Natural killer cell (primary cell): Measurements from ENCODE around the gene SGSM1. TPM values are rescaled to one million over a fixed set of nuclear protein-coding genes. Genes with fewer than 3 reads are reported as not detected.

Source experiments
- ATAC-seq, 3 donors: fragments of 150-1000 bp in 2 of 3; fragments of 200-7000 bp in 1 of 3; cut with Tn5 transposase; 1 replicate in 1 of 3; 2 replicates in 2 of 3; pipeline ENCODE4 v1.10.0; 2021; ENCODE audit warnings: mild to moderate bottlenecking in 2 of 3, moderate library complexity in 2 of 3
- DNase-seq, 2 donors: peaks; one replicate each; pipeline versions ENCODE4 v3.0.0 to v3.0.0-alpha.2; 2013 to 2021; ENCODE audit warnings: mixed read lengths in 1 of 2
- H3K27ac ChIP-seq: one replicate; pipeline ENCODE4 v1.5.1; 2013; ENCODE audit warnings: mild to moderate bottlenecking, low read length
- H3K27me3 ChIP-seq: one replicate; pipeline ENCODE4 v1.6.1; 2013; ENCODE audit warnings: low read length; ENCODE audit not compliant: control insufficient read depth, insufficient read depth
- H3K36me3 ChIP-seq: one replicate; pipeline ENCODE4 v1.6.1; 2013; ENCODE audit warnings: low read length; ENCODE audit not compliant: control insufficient read depth, insufficient read depth
- H3K4me1 ChIP-seq: one replicate; pipeline ENCODE4 v1.6.1; 2013; ENCODE audit warnings: low read length; ENCODE audit not compliant: control insufficient read depth, insufficient read depth
- H3K4me3 ChIP-seq: one replicate; pipeline ENCODE4 v1.5.1; 2013; ENCODE audit warnings: low read length
- H3K9me3 ChIP-seq: one replicate; pipeline ENCODE4 v1.6.1; 2013; ENCODE audit warnings: low read length; ENCODE audit not compliant: control insufficient read depth, insufficient read depth
- H3K27ac Mint-ChIP-seq, 2 donors: one replicate each; pipeline ENCODE4 v1.8.0; 2022; ENCODE audit warnings: mild to moderate bottlenecking in 2 of 2, mixed read lengths in 2 of 2, moderate library complexity in 1 of 2
- H3K27me3 Mint-ChIP-seq, 2 donors: one replicate each; pipeline ENCODE4 v1.8.0; 2022; ENCODE audit warnings: low read depth in 2 of 2, mixed read lengths in 2 of 2
- H3K36me3 Mint-ChIP-seq: one replicate; pipeline ENCODE4 v1.8.0; 2022; ENCODE audit warnings: mixed read lengths
- H3K4me1 Mint-ChIP-seq, 2 donors: one replicate each; pipeline ENCODE4 v1.8.0; 2022; ENCODE audit warnings: mixed read lengths in 2 of 2
- H3K4me3 Mint-ChIP-seq: one replicate; pipeline ENCODE4 v1.8.0; 2022; ENCODE audit warnings: mild to moderate bottlenecking, moderate library complexity, mixed read lengths
- H3K9me3 Mint-ChIP-seq, 2 donors: one replicate each; pipeline ENCODE4 v1.8.0; 2022; ENCODE audit warnings: mixed read lengths in 2 of 2
- WGBS: methylation state at CpG from one replicate; pipeline ENCODE4 v1.1.7; 2013; ENCODE audit warnings: missing lambda C conversion rate; ENCODE audit not compliant: insufficient coverage; 5-methylcytosine and 5-hydroxymethylcytosine counted together
- intact Hi-C: fragments of 100-400 bp; cut with micrococcal nuclease; formaldehyde crosslinking; loops from one replicate; pipeline ENCODE4 v1.14.2; 2022
- total RNA-seq, 4 donors: library from RNA; stranded (reverse); fragments of 120-200 nt in 1 of 4; gene quantifications; one replicate each; pipeline versions ENCODE4 v1.2.3 to v1.2.4, GENCODE V29; 2013 to 2022
- TF ChIP-seq, protein P1 (sequence below): fragments of 200-600 bp; IDR thresholded peaks from one replicate; pipeline ENCODE4 v1.8.0; 2022; ENCODE audit warnings: antibody characterized with exemption

SGSM1 gene
- total RNA-seq, 3 donors from 2014 or later (not counting 1 experiment from before 2014, with no cell fraction given), result 13.9 to 15.4 (median 13.9) TPM

- no peak for DNase-seq
- Histone ChIP-seq H3K4me1 (no peaks in the 10 kb centered on the region), H3K4me3 (no peak overlapping the region), H3K9me3 (no peaks in the 10 kb centered on the region), H3K27ac (no peak overlapping the region), H3K27me3 (no peaks in the 10 kb centered on the region), H3K36me3 (peaks cover 14% of the 10 kb centered on the region)
- intact Hi-C loops, result no loop called here
- WGBS, result 85% methylated on average over 9 of the region's 9 CpGs
- TF ChIP-seq, protein P1, sequence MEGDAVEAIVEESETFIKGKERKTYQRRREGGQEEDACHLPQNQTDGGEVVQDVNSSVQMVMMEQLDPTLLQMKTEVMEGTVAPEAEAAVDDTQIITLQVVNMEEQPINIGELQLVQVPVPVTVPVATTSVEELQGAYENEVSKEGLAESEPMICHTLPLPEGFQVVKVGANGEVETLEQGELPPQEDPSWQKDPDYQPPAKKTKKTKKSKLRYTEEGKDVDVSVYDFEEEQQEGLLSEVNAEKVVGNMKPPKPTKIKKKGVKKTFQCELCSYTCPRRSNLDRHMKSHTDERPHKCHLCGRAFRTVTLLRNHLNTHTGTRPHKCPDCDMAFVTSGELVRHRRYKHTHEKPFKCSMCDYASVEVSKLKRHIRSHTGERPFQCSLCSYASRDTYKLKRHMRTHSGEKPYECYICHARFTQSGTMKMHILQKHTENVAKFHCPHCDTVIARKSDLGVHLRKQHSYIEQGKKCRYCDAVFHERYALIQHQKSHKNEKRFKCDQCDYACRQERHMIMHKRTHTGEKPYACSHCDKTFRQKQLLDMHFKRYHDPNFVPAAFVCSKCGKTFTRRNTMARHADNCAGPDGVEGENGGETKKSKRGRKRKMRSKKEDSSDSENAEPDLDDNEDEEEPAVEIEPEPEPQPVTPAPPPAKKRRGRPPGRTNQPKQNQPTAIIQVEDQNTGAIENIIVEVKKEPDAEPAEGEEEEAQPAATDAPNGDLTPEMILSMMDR, result no peak
- H3K36me3 Mint-ChIP-seq, result peaks cover 6% of the 10 kb centered on the region
- no peak overlapping the region for H3K27ac Mint-ChIP-seq
- no peaks in the 10 kb centered on the region for H3K9me3 Mint-ChIP-seq
- peaks cover 0 to 7% of the 10 kb centered on the region in 2 donors for H3K4me1 Mint-ChIP-seq
- no peak overlapping the region for H3K4me3 Mint-ChIP-seq
- ATAC-seq, result no peak
- no peaks in the 10 kb centered on the region for H3K27me3 Mint-ChIP-seq
Observed at GRCh38 chr22:24859587-24859986, 53.6 kb downstream of the SGSM1 start.

GRCh38 chr22:24865508-24865907, 59.5 kb downstream of the SGSM1 start:
- H3K9me3 Mint-ChIP-seq, result no peaks in the 10 kb centered on the region
- intact Hi-C loops, result no loop called here

GRCh38 chr22:24867323-24868022, 61.5 kb downstream of the SGSM1 start:
- H3K27ac Mint-ChIP-seq, result no peak overlapping the region
- no peaks in the 10 kb centered on the region for H3K27me3 Mint-ChIP-seq
- H3K4me1 Mint-ChIP-seq, result no peaks in the 10 kb centered on the region
- no peaks in the 10 kb centered on the region for H3K9me3 ChIP-seq
- peaks cover 6% of the 10 kb centered on the region for H3K36me3 Mint-ChIP-seq
- TF ChIP-seq, protein P1, result no peak
- no peaks in the 10 kb centered on the region for H3K27me3 ChIP-seq
- no peaks in the 10 kb centered on the region for H3K36me3 ChIP-seq
- H3K9me3 Mint-ChIP-seq, result no peaks in the 10 kb centered on the region
- no peak overlapping the region for H3K4me3 ChIP-seq
- intact Hi-C loops, result no loop called here
- ATAC-seq (no peak), DNase-seq (no peak)
- 90% methylated on average over 8 of the region's 8 CpGs for WGBS
- no peak overlapping the region for H3K4me3 Mint-ChIP-seq
- H3K4me1 ChIP-seq, result no peaks in the 10 kb centered on the region
- no peak overlapping the region for H3K27ac ChIP-seq

More at GRCh38 chr22:24865508-24865907, 59.5 kb downstream of the SGSM1 start:
- Mint-ChIP-seq H3K36me3 (peaks cover 6% of the 10 kb centered on the region), H3K27ac (no peak overlapping the region), H3K27me3 (no peaks in the 10 kb centered on the region), H3K4me1 (no peaks in the 10 kb centered on the region), H3K4me3 (no peak overlapping the region)
- DNase-seq (no peak), ATAC-seq (no peak)
- H3K4me3 ChIP-seq, result no peak overlapping the region
- no peaks in the 10 kb centered on the region for H3K4me1 ChIP-seq
- TF ChIP-seq, protein P1, result no peak
- no peaks in the 10 kb centered on the region for H3K27me3 ChIP-seq
- no peaks in the 10 kb centered on the region for H3K36me3 ChIP-seq
- WGBS, result 89% methylated on average over 4 of the region's 4 CpGs
- no peak overlapping the region for H3K27ac ChIP-seq
- no peaks in the 10 kb centered on the region for H3K9me3 ChIP-seq

DNA sequence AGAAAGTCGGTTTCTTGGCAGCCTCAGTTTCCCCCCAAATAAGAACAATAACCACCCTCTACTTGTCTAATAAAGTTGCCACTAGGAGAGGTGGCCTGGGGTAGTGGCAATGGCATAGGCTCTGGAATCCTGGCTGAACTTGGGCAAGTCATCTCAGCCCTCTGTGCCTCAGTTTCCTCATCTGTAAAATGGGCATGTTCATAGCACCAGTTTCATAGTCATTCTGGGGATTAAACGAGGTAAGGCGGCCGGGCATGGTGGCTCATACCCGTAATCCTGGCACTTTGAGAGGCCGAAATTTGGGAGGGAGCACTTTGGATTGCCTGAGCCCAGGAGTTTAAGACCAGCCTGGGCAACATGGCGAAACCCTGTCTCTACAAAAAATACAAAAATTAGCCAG, 63.0 kb downstream of the SGSM1 start:
- no peaks in the 10 kb centered on the region for H3K27me3 Mint-ChIP-seq
- WGBS, result 95% methylated on average over 7 of the region's 7 CpGs
- no peaks in the 10 kb centered on the region for H3K27me3 ChIP-seq

More for the DNA sequence above, 63.0 kb downstream of the SGSM1 start:
- Histone ChIP-seq H3K9me3 (no peaks in the 10 kb centered on the region), H3K4me3 (no peak overlapping the region), H3K36me3 (no peaks in the 10 kb centered on the region), H3K27ac (no peak overlapping the region), H3K4me1 (no peaks in the 10 kb centered on the region)
- Mint-ChIP-seq H3K9me3 (no peaks in the 10 kb centered on the region), H3K27ac (no peak overlapping the region), H3K4me1 (no peaks in the 10 kb centered on the region), H3K4me3 (no peak overlapping the region), H3K36me3 (peaks cover 4% of the 10 kb centered on the region)
- intact Hi-C loops, result no loop called here
- ATAC-seq (no peak), DNase-seq (no peak)
- TF ChIP-seq, protein P1, result no peak
